Measurements from ENCODE around the gene PHC3.

The PHC3 gene

DNA sequence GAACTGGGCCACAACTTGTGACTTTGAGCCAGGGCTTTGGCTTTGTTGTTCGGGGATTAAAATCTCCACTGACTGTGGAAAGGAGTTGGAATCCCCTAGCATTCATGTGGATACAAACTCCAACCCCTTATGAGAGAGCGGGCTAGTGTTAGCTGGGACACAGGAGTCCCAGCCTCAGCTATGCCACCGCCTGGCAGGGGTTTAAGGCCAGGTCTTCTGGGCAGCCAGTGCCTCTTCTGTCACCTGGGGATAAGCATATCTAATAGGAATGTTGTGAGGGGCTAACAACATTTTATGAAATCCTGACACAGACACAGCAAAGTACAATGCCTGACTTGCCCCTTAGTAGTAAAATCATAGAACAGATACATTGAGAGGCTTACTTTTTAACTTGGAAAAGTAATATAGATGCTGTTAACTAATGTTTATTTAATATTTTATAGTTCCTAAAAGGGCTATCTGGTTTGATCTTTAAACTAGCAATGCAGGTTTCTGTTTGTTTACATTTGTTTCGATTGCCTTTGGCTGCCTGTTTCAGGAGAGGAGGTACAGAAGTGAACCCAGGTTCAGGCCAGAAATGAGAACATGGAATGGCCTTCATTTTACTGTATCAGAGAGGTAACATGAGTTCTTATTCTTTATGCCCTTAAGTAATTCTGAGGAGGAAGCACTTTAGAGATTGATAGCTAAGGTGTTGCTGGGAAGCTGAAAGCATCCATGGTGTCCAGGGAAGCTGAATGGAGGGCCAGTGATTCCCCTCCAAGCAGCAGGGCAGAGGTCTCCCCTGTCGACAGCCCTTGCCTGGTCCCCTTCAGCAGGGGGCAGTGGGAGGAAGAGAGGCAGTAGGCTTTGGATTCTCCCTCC, 135.0 kb downstream of the PHC3 start:
- WGBS, 2 experiments = 79 to 82% methylated on average over 5 of the region's 5 CpGs

GRCh38 chr3:170044795-170045244, 136.7 kb downstream of the PHC3 start:
- H3K36me3 ChIP-seq (ENCODE audit: control insufficient read depth, insufficient read depth, low read length) = no peaks in the 10 kb centered on the region
- peaks cover 4% of the 10 kb centered on the region for H3K4me1 ChIP-seq (ENCODE audit: control insufficient read depth, insufficient read depth, low read length)
- H3K27me3 ChIP-seq (ENCODE audit: control insufficient read depth, insufficient read depth, low read length, poor library complexity, severe bottlenecking) = peaks cover 19% of the 10 kb centered on the region
- H3K4me3 ChIP-seq (ENCODE audit: insufficient read depth, low read depth, low read length) = no peak overlapping the region
- H3K27ac ChIP-seq (ENCODE audit: insufficient read depth, low read depth, low read length, poor library complexity, severe bottlenecking) = no peak overlapping the region
- 94 to 95% methylated on average over 8 of the region's 8 CpGs for WGBS, 2 experiments
- no peaks in the 10 kb centered on the region for H3K9me3 ChIP-seq (ENCODE audit: control insufficient read depth, low read length)

More for the DNA sequence above, 135.0 kb downstream of the PHC3 start:
- H3K4me3 ChIP-seq (ENCODE audit: insufficient read depth, low read depth, low read length) = no peak overlapping the region
- no peaks in the 10 kb centered on the region for H3K36me3 ChIP-seq (ENCODE audit: control insufficient read depth, insufficient read depth, low read length)
- H3K27ac ChIP-seq (ENCODE audit: insufficient read depth, low read depth, low read length, poor library complexity, severe bottlenecking) = no peak overlapping the region
- H3K9me3 ChIP-seq (ENCODE audit: control insufficient read depth, low read length) = no peaks in the 10 kb centered on the region
- peaks cover 2% of the 10 kb centered on the region for H3K27me3 ChIP-seq (ENCODE audit: control insufficient read depth, insufficient read depth, low read length, poor library complexity, severe bottlenecking)
- no peaks in the 10 kb centered on the region for H3K4me1 ChIP-seq (ENCODE audit: control insufficient read depth, insufficient read depth, low read length)

GRCh38 chr3:170044271-170044670, 137.3 kb downstream of the PHC3 start:
- 92 to 97% methylated on average over 7 to 8 of the region's 8 CpGs for WGBS, 2 experiments
- Histone ChIP-seq H3K4me3 (ENCODE audit: insufficient read depth, low read depth, low read length) (no peak overlapping the region), H3K27me3 (ENCODE audit: control insufficient read depth, insufficient read depth, low read length, poor library complexity, severe bottlenecking) (peaks cover 25% of the 10 kb centered on the region), H3K9me3 (ENCODE audit: control insufficient read depth, low read length) (no peaks in the 10 kb centered on the region), H3K36me3 (ENCODE audit: control insufficient read depth, insufficient read depth, low read length) (no peaks in the 10 kb centered on the region), H3K4me1 (ENCODE audit: control insufficient read depth, insufficient read depth, low read length) (peaks cover 4% of the 10 kb centered on the region), H3K27ac (ENCODE audit: insufficient read depth, low read depth, low read length, poor library complexity, severe bottlenecking) (no peak overlapping the region)

GRCh38 chr3:170043506-170043905, 138.0 kb downstream of the PHC3 start:
- H3K27ac ChIP-seq (ENCODE audit: insufficient read depth, low read depth, low read length, poor library complexity, severe bottlenecking) = no peak overlapping the region
- H3K9me3 ChIP-seq (ENCODE audit: control insufficient read depth, low read length) = no peaks in the 10 kb centered on the region
- H3K36me3 ChIP-seq (ENCODE audit: control insufficient read depth, insufficient read depth, low read length) = no peaks in the 10 kb centered on the region
- peaks cover 4% of the 10 kb centered on the region for H3K4me1 ChIP-seq (ENCODE audit: control insufficient read depth, insufficient read depth, low read length)
- peaks cover 32% of the 10 kb centered on the region for H3K27me3 ChIP-seq (ENCODE audit: control insufficient read depth, insufficient read depth, low read length, poor library complexity, severe bottlenecking)
- WGBS, 2 experiments = 94 to 95% methylated on average over 7 of the region's 7 CpGs
- no peak overlapping the region for H3K4me3 ChIP-seq (ENCODE audit: insufficient read depth, low read depth, low read length)

- Histone ChIP-seq H3K4me1 (ENCODE audit: control insufficient read depth, insufficient read depth, low read length) (peaks cover 4% of the 10 kb centered on the region), H3K4me3 (ENCODE audit: insufficient read depth, low read depth, low read length) (no peak overlapping the region), H3K27me3 (ENCODE audit: control insufficient read depth, insufficient read depth, low read length, poor library complexity, severe bottlenecking) (peaks cover 46% of the 10 kb centered on the region), H3K27ac (ENCODE audit: insufficient read depth, low read depth, low read length, poor library complexity, severe bottlenecking) (no peak overlapping the region), H3K36me3 (ENCODE audit: control insufficient read depth, insufficient read depth, low read length) (no peaks in the 10 kb centered on the region), H3K9me3 (ENCODE audit: control insufficient read depth, low read length) (no peaks in the 10 kb centered on the region)
- WGBS, 2 experiments = 35 to 47% methylated on average over 8 of the region's 8 CpGs
Observed at GRCh38 chr3:170040418-170040817, 141.1 kb downstream of the PHC3 start.

DNA sequence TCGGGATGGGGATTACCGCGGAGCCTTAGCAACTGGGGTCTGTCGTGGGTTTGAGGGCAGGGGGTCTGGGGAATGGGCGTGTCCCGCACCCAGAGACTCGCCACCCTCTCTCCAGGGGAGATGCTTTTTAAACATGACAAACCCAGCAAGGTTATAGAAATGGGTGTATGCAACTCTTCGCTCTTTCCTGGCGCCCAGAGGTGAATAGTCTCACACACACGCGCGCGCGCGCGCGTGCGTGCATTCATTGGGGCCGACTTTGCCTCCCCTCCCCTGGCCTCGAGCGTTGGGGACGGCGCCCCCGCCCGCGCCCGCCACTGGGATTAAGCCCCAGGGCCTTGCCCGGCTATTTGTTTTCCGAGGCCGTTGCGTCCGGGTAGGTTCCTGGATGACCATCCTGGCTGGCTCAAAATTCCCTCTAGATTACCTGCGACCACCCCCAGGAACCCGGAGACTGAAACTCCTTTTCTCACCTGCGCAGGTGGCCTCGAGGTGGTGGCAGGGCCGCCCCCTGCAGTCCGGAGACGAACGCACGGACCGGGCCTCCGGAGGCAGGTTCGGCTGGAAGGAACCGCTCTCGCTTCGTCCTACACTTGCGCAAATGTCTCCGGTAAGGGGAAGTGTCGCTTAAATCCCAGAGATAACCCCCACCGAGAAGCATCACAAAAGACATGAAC, 143.0 kb downstream of the PHC3 start:
- Histone ChIP-seq H3K27ac (ENCODE audit: insufficient read depth, low read depth, low read length, poor library complexity, severe bottlenecking) (no peak overlapping the region), H3K4me1 (ENCODE audit: control insufficient read depth, insufficient read depth, low read length) (peaks cover 4% of the 10 kb centered on the region), H3K4me3 (ENCODE audit: insufficient read depth, low read depth, low read length) (peak overlapping the region; percentile 58), H3K27me3 (ENCODE audit: control insufficient read depth, insufficient read depth, low read length, poor library complexity, severe bottlenecking) (peaks cover 46% of the 10 kb centered on the region), H3K9me3 (ENCODE audit: control insufficient read depth, low read length) (no peaks in the 10 kb centered on the region), H3K36me3 (ENCODE audit: control insufficient read depth, insufficient read depth, low read length) (no peaks in the 10 kb centered on the region)
- 1 to 2% methylated on average over 50 to 51 of the region's 51 CpGs for WGBS, 2 experiments

Data from ectodermal cell (in vitro differentiated cells).